Stimulated activated CD8-positive, alpha-beta memory T cell treated with anti-CD3 and anti-CD28 coated beads, Interleukin-12 subunit alpha, Interleukin-12 subunit beta, amount 100 ng/mL, for 24 hours (primary cell): ENCODE results near the gene STK11IP.

ENCODE experiments used
- DNase-seq: peaks from one replicate; pipeline ENCODE4 v3.0.0-alpha.2; 2020; ENCODE audit errors: extremely low read depth

STK11IP gene

GRCh38 chr2:219656526-219656925 is 58.9 kb downstream of the STK11IP start:
- no peak for DNase-seq

- DNase-seq: no peak
These were observed 60.7 kb downstream of the STK11IP start for GRCh38 chr2:219658196-219658846.

GRCh38 chr2:219658874-219659273 is 61.2 kb downstream of the STK11IP start:
- DNase-seq: no peak

GRCh38 chr2:219661197-219661954 is 63.7 kb downstream of the STK11IP start:
- DNase-seq: no peak

GRCh38 chr2:219661955-219662395 is 64.3 kb downstream of the STK11IP start:
- no peak for DNase-seq

- DNase-seq: no peak
These were observed 64.9 kb downstream of the STK11IP start for GRCh38 chr2:219662566-219662965.

GRCh38 chr2:219663116-219663762 is 65.6 kb downstream of the STK11IP start:
- DNase-seq: no peak

- no peak for DNase-seq
These were observed 66.4 kb downstream of the STK11IP start for GRCh38 chr2:219664041-219664440.

- no peak for DNase-seq
These were observed 67.3 kb downstream of the STK11IP start for GRCh38 chr2:219664944-219665343.

GRCh38 chr2:219665926-219666325 is 68.3 kb downstream of the STK11IP start:
- DNase-seq: no peak
